Progenitor cell of endocrine pancreas (in vitro differentiated cells): ENCODE measurements around the gene PCBP3. TPM values are rescaled to one million over a fixed set of nuclear protein-coding genes. Genes with fewer than 3 reads are reported as not detected.

Experiments used
- DNase-seq: peaks from one replicate; pipeline ENCODE4 v3.0.0; 2021; ENCODE audit warnings: low spot score; ENCODE audit not compliant: unreplicated experiment
- H3K27ac Mint-ChIP-seq: 2 replicates; pipeline ENCODE4 v1.8.0; 2021; ENCODE audit warnings: mild to moderate bottlenecking, moderate library complexity, mixed read lengths
- H3K27me3 Mint-ChIP-seq: 2 replicates; pipeline ENCODE4 v1.8.0; 2021; ENCODE audit warnings: mixed read lengths
- H3K36me3 Mint-ChIP-seq: 2 replicates; pipeline ENCODE4 v1.8.0; 2022; ENCODE audit warnings: mixed read lengths; ENCODE audit not compliant: insufficient read depth
- H3K4me1 Mint-ChIP-seq: 2 replicates; pipeline ENCODE4 v1.8.0; 2021; ENCODE audit warnings: low read depth, mixed read lengths
- H3K4me3 Mint-ChIP-seq: 2 replicates; pipeline ENCODE4 v1.8.0; 2021; ENCODE audit warnings: low read depth, mild to moderate bottlenecking, moderate library complexity, mixed read lengths
- H3K9me3 Mint-ChIP-seq: 2 replicates; pipeline ENCODE4 v1.8.0; 2021; ENCODE audit warnings: low read depth, mixed read lengths
- total RNA-seq: library from RNA; stranded (reverse); gene quantifications from 2 replicates; pipeline ENCODE4 v1.2.1, GENCODE V29; 2021
- TF ChIP-seq, protein P1 (sequence below): fragments of 200-600 bp; sonication (generic); IDR thresholded peaks from one replicate; pipeline ENCODE4 v1.5.0; 2021; ENCODE audit warnings: antibody characterized with exemption, mild to moderate bottlenecking; ENCODE audit not compliant: unreplicated experiment

PCBP3 gene
- total RNA-seq, 1 donor from 2014 or later: 3.7 TPM

GRCh38 chr21:45824546-45825215 is 181.2 kb downstream of the PCBP3 start:
- H3K27me3 Mint-ChIP-seq: peaks cover 26% of the 10 kb centered on the region
- DNase-seq: no peak
- no peaks in the 10 kb centered on the region for H3K9me3 Mint-ChIP-seq
- TF ChIP-seq, protein P1, sequence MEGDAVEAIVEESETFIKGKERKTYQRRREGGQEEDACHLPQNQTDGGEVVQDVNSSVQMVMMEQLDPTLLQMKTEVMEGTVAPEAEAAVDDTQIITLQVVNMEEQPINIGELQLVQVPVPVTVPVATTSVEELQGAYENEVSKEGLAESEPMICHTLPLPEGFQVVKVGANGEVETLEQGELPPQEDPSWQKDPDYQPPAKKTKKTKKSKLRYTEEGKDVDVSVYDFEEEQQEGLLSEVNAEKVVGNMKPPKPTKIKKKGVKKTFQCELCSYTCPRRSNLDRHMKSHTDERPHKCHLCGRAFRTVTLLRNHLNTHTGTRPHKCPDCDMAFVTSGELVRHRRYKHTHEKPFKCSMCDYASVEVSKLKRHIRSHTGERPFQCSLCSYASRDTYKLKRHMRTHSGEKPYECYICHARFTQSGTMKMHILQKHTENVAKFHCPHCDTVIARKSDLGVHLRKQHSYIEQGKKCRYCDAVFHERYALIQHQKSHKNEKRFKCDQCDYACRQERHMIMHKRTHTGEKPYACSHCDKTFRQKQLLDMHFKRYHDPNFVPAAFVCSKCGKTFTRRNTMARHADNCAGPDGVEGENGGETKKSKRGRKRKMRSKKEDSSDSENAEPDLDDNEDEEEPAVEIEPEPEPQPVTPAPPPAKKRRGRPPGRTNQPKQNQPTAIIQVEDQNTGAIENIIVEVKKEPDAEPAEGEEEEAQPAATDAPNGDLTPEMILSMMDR: no peak
- no peaks in the 10 kb centered on the region for H3K36me3 Mint-ChIP-seq
- no peak overlapping the region for H3K4me3 Mint-ChIP-seq
- H3K4me1 Mint-ChIP-seq: no peaks in the 10 kb centered on the region
- H3K27ac Mint-ChIP-seq: no peak overlapping the region

GRCh38 chr21:45825219-45825618 is 181.7 kb downstream of the PCBP3 start:
- H3K4me3 Mint-ChIP-seq: no peak overlapping the region
- H3K27me3 Mint-ChIP-seq: peaks cover 26% of the 10 kb centered on the region
- no peaks in the 10 kb centered on the region for H3K9me3 Mint-ChIP-seq
- H3K4me1 Mint-ChIP-seq: no peaks in the 10 kb centered on the region
- DNase-seq: no peak
- TF ChIP-seq, protein P1: no peak
- no peaks in the 10 kb centered on the region for H3K36me3 Mint-ChIP-seq
- no peak overlapping the region for H3K27ac Mint-ChIP-seq

GRCh38 chr21:45826676-45827301 is 183.3 kb downstream of the PCBP3 start:
- H3K27me3 Mint-ChIP-seq: peaks cover 21% of the 10 kb centered on the region
- TF ChIP-seq, protein P1: no peak
- no peaks in the 10 kb centered on the region for H3K36me3 Mint-ChIP-seq
- H3K9me3 Mint-ChIP-seq: no peaks in the 10 kb centered on the region
- H3K4me3 Mint-ChIP-seq: no peak overlapping the region
- H3K4me1 Mint-ChIP-seq: no peaks in the 10 kb centered on the region
- H3K27ac Mint-ChIP-seq: no peak overlapping the region
- no peak for DNase-seq

DNA sequence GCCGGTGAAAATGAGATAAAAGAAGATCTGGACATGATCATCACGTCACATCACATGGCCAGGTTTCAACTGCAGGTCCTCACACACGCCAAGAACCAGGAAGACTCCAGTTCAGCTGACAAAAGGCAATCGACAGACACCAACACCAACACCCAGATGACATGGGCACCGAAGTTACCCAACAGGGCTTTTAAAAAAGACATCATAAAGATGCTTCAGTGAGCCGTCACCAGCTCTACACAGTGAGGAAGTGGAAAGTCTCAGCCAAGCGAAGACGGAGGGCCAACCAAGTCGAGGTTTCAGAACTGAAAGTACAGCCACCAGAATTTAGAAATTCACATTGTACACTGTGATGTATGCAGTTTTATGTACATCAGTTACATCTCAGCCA is 183.8 kb downstream of the PCBP3 start:
- Mint-ChIP-seq H3K36me3 (no peaks in the 10 kb centered on the region), H3K4me3 (no peak overlapping the region), H3K9me3 (no peaks in the 10 kb centered on the region), H3K27ac (no peak overlapping the region), H3K4me1 (no peaks in the 10 kb centered on the region), H3K27me3 (peaks cover 16% of the 10 kb centered on the region)
- TF ChIP-seq, protein P1: no peak
- DNase-seq: no peak

DNA sequence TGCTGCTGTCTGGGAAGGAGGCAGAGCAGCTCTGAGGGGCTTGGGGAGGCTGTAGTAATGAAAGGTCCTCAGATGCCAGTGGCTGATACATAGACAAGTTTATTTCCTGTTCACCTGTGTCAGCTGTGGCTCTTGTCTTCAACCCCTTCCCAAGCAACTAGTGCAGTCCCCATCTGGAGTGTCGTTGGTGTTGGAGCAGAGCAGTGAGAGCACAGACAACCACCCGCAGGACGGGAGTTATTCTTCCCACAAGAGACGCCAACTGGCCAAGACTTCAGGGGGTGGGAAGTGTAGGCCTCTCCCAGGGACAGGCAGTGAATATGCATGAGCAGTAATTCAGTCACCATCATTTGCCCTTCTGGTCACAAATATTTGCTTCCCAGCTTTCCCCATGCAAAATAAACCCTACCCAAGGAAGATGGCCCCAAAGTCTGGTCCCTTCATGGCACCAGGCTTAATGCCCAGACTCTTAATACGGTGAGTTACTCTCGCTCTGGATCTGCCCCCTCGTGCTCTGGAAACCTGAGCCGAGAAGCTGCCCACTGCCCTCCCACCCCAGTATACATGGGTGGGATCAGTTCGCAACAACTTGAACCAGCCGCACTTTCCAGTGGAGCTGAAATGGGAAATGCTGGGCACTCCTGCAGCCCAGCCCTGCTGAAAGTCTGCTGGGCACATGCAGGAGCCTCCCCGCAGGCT is 184.5 kb downstream of the PCBP3 start:
- DNase-seq: no peak
- Mint-ChIP-seq H3K9me3 (no peaks in the 10 kb centered on the region), H3K4me1 (no peaks in the 10 kb centered on the region), H3K36me3 (no peaks in the 10 kb centered on the region), H3K27ac (no peak overlapping the region), H3K4me3 (no peak overlapping the region), H3K27me3 (peaks cover 10% of the 10 kb centered on the region)
- TF ChIP-seq, protein P1: no peak
